Natural killer cell (primary cell): ENCODE measurements around the gene DGKQ. TPM values are rescaled to one million over a fixed set of nuclear protein-coding genes. Genes with fewer than 3 reads are reported as not detected.

Source experiments
- ATAC-seq, 3 donors: fragments of 150-1000 bp in 2 of 3; fragments of 200-7000 bp in 1 of 3; cut with Tn5 transposase; 1 replicate in 1 of 3; 2 replicates in 2 of 3; pipeline ENCODE4 v1.10.0; 2021; ENCODE audit warnings: mild to moderate bottlenecking in 2 of 3, moderate library complexity in 2 of 3
- DNase-seq, 2 donors: peaks; one replicate each; pipeline versions ENCODE4 v3.0.0 to v3.0.0-alpha.2; 2013 to 2021; ENCODE audit warnings: mixed read lengths in 1 of 2
- H3K27ac ChIP-seq: one replicate; pipeline ENCODE4 v1.5.1; 2013; ENCODE audit warnings: mild to moderate bottlenecking, low read length
- H3K27me3 ChIP-seq: one replicate; pipeline ENCODE4 v1.6.1; 2013; ENCODE audit warnings: low read length; ENCODE audit not compliant: control insufficient read depth, insufficient read depth
- H3K36me3 ChIP-seq: one replicate; pipeline ENCODE4 v1.6.1; 2013; ENCODE audit warnings: low read length; ENCODE audit not compliant: control insufficient read depth, insufficient read depth
- H3K4me1 ChIP-seq: one replicate; pipeline ENCODE4 v1.6.1; 2013; ENCODE audit warnings: low read length; ENCODE audit not compliant: control insufficient read depth, insufficient read depth
- H3K4me3 ChIP-seq: one replicate; pipeline ENCODE4 v1.5.1; 2013; ENCODE audit warnings: low read length
- H3K9me3 ChIP-seq: one replicate; pipeline ENCODE4 v1.6.1; 2013; ENCODE audit warnings: low read length; ENCODE audit not compliant: control insufficient read depth, insufficient read depth
- H3K27ac Mint-ChIP-seq, 2 donors: one replicate each; pipeline ENCODE4 v1.8.0; 2022; ENCODE audit warnings: mild to moderate bottlenecking in 2 of 2, mixed read lengths in 2 of 2, moderate library complexity in 1 of 2
- H3K27me3 Mint-ChIP-seq, 2 donors: one replicate each; pipeline ENCODE4 v1.8.0; 2022; ENCODE audit warnings: low read depth in 2 of 2, mixed read lengths in 2 of 2
- H3K36me3 Mint-ChIP-seq: one replicate; pipeline ENCODE4 v1.8.0; 2022; ENCODE audit warnings: mixed read lengths
- H3K4me1 Mint-ChIP-seq, 2 donors: one replicate each; pipeline ENCODE4 v1.8.0; 2022; ENCODE audit warnings: mixed read lengths in 2 of 2
- H3K4me3 Mint-ChIP-seq: one replicate; pipeline ENCODE4 v1.8.0; 2022; ENCODE audit warnings: mild to moderate bottlenecking, moderate library complexity, mixed read lengths
- H3K9me3 Mint-ChIP-seq, 2 donors: one replicate each; pipeline ENCODE4 v1.8.0; 2022; ENCODE audit warnings: mixed read lengths in 2 of 2
- WGBS: methylation state at CpG from one replicate; pipeline ENCODE4 v1.1.7; 2013; ENCODE audit warnings: missing lambda C conversion rate; ENCODE audit not compliant: insufficient coverage; 5-methylcytosine and 5-hydroxymethylcytosine counted together
- intact Hi-C: fragments of 100-400 bp; cut with micrococcal nuclease; formaldehyde crosslinking; loops from one replicate; pipeline ENCODE4 v1.14.2; 2022
- total RNA-seq, 4 donors: library from RNA; stranded (reverse); fragments of 120-200 nt in 1 of 4; gene quantifications; one replicate each; pipeline versions ENCODE4 v1.2.3 to v1.2.4, GENCODE V29; 2013 to 2022
- TF ChIP-seq, protein P1 (sequence below): fragments of 200-600 bp; IDR thresholded peaks from one replicate; pipeline ENCODE4 v1.8.0; 2022; ENCODE audit warnings: antibody characterized with exemption

The DGKQ gene
- total RNA-seq, 3 donors from 2014 or later (not counting 1 experiment from before 2014, with no cell fraction given), result 64.2 to 79.5 (median 65.2) TPM

DNA sequence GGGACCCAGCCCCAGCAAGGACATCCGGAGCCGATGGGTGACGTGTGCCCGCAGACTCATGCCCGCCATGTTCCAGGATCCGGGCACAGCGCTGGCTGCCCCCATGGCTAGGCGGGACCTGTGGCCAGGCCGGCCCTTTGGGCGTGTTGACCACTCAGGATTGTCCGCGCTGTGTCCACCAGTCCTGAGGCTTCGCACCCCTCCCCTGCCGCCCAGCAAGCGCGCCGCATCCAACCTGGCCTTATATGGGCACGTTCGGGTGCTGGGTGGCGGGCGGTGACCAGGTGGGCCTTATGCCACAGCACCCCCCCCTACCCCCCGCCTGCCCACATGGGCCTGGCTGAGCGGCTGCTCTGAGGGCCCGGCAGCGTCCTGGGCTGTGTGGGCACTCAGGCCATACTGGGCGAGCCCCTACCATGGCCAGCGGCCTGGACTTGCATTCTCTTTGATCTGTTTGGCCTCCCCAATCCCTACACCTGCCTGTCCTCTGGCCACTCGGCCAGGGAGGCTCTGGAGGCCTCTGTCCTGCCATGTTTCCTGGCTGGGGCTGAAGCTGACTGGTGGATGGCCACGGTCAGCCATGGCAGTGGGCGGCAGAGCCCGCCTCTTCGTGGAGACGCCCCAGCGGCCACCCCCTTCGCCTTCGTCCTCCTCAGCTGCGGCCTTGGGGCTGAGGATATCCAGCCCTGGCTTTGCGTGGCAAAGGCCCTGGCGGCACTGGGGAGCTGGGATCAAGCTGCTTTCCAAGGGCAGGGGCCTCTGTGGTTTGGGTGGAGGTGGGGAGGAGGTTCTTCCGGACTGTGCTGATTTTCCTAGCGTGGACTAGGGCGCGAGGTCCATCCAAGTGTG is 40.1 kb upstream of the DGKQ start:
- 98% methylated on average over 43 of the region's 43 CpGs for WGBS
- peaks cover 30% of the 10 kb centered on the region for H3K4me1 ChIP-seq
- Mint-ChIP-seq H3K4me3 (peak overlapping the region; percentile 31), H3K27ac (no peak overlapping the region), H3K9me3 (no peaks in the 10 kb centered on the region), H3K27me3 (peaks cover 5 to 7% of the 10 kb centered on the region in 2 donors), H3K4me1 (peaks cover 7 to 15% of the 10 kb centered on the region in 2 donors), H3K36me3 (no peaks in the 10 kb centered on the region)
- no peak for ATAC-seq
- no peaks in the 10 kb centered on the region for H3K9me3 ChIP-seq
- TF ChIP-seq, protein P1, sequence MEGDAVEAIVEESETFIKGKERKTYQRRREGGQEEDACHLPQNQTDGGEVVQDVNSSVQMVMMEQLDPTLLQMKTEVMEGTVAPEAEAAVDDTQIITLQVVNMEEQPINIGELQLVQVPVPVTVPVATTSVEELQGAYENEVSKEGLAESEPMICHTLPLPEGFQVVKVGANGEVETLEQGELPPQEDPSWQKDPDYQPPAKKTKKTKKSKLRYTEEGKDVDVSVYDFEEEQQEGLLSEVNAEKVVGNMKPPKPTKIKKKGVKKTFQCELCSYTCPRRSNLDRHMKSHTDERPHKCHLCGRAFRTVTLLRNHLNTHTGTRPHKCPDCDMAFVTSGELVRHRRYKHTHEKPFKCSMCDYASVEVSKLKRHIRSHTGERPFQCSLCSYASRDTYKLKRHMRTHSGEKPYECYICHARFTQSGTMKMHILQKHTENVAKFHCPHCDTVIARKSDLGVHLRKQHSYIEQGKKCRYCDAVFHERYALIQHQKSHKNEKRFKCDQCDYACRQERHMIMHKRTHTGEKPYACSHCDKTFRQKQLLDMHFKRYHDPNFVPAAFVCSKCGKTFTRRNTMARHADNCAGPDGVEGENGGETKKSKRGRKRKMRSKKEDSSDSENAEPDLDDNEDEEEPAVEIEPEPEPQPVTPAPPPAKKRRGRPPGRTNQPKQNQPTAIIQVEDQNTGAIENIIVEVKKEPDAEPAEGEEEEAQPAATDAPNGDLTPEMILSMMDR, result no peak
- intact Hi-C loops, result loop anchor here (5.0 kb wide), 1 partner anchor 41 kb away; the partner anchor contains the start of gene DGKQ
- no peaks in the 10 kb centered on the region for H3K27me3 ChIP-seq
- no peak for DNase-seq
- no peak overlapping the region for H3K4me3 ChIP-seq
- no peaks in the 10 kb centered on the region for H3K36me3 ChIP-seq
- H3K27ac ChIP-seq, result no peak overlapping the region

DNA sequence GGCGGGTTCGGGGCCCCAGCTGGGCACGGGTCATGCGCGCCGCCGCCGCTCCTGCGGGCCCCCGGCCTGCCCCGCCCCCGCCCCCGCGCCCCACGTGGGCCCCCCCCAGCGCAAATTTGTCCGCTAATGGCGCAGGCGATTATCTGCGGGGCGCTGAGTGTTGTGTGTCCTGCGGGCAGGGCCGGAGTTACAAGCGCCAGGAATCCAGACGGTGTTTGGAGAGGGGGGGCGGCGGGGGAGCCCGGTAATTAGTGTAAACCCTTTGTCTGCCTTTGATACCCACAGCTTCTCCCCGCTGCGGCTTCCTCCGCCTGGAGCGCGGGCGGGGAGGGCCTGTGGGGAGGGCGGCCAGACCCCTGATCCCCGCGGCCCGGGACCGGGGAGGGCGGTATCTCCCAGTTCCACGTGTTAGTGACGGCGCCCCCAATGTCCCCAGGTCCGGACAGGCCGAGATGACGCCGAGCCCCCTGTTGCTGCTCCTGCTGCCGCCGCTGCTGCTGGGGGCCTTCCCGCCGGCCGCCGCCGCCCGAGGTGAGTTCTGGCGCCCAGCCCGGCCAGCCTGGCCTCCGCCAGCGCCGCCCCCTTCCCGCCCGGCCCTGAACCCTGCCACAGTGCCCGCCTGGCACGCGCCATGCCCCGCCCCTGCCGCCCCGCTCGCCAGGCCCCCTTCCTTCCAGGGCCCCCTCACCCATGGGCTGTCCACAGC is 38.8 kb upstream of the DGKQ start:
- intact Hi-C loops, result loop anchor here (5.0 kb wide), 1 partner anchor 40 kb away; the partner anchor contains the start of gene DGKQ
- H3K36me3 Mint-ChIP-seq, result no peaks in the 10 kb centered on the region
- H3K27ac ChIP-seq, result no peak overlapping the region
- no peaks in the 10 kb centered on the region for H3K9me3 ChIP-seq
- DNase-seq, result peak; percentile 38 to 59
- WGBS, result under 1% methylated on average over 67 of the region's 69 CpGs
- H3K27ac Mint-ChIP-seq, result no peak overlapping the region
- H3K9me3 Mint-ChIP-seq, result no peaks in the 10 kb centered on the region
- peak overlapping the region; percentile 56 for H3K4me3 Mint-ChIP-seq
- H3K4me1 Mint-ChIP-seq, result peaks cover 7 to 15% of the 10 kb centered on the region in 2 donors
- H3K4me3 ChIP-seq, result peak overlapping the region; percentile 32
- H3K36me3 ChIP-seq, result no peaks in the 10 kb centered on the region
- TF ChIP-seq, protein P1, result no peak
- H3K27me3 Mint-ChIP-seq, result peaks cover 11 to 14% of the 10 kb centered on the region in 2 donors
- H3K4me1 ChIP-seq, result peaks cover 30% of the 10 kb centered on the region
- H3K27me3 ChIP-seq, result no peaks in the 10 kb centered on the region
- ATAC-seq, result peak in 1 of 3 donors; percentile 4

DNA sequence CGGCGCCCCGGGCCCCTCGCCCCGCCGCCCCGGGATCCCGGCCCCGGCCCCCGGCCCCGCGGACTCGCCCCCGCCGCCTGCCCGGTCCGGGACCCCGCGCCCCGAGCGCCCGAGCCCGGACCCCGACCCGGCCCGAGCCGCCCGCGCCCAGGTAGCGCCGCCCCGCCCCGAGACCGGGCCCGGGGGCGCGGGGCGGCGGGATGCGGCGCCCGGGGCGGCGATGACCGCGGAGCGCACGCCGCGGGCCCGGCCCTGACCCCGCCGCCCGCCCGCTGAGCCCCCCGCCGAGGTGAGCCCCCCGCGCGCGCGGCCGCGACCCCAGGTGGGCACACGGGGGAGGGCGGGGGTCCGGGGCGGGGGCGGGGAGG is 38.3 kb upstream of the DGKQ start:
- Histone ChIP-seq H3K4me1 (peaks cover 30% of the 10 kb centered on the region), H3K36me3 (no peaks in the 10 kb centered on the region), H3K9me3 (no peaks in the 10 kb centered on the region), H3K4me3 (no peak overlapping the region), H3K27me3 (no peaks in the 10 kb centered on the region), H3K27ac (no peak overlapping the region)
- Mint-ChIP-seq H3K9me3 (no peaks in the 10 kb centered on the region), H3K27ac (no peak overlapping the region), H3K4me1 (peaks cover 7 to 15% of the 10 kb centered on the region in 2 donors), H3K27me3 (peaks cover 16 to 19% of the 10 kb centered on the region in 2 donors), H3K4me3 (no peak overlapping the region), H3K36me3 (no peaks in the 10 kb centered on the region)
- DNase-seq (no peak), ATAC-seq (no peak)
- WGBS, result under 1% methylated on average over 59 of the region's 69 CpGs
- intact Hi-C loops, result loop anchor here (5.0 kb wide), 1 partner anchor 39 kb away; the partner anchor contains the start of gene DGKQ
- TF ChIP-seq, protein P1, result no peak
